Nephron progenitor cell (in vitro differentiated cells): ENCODE measurements around the gene EDDM3A.

Experiments
- DNase-seq: peaks from one replicate; pipeline ENCODE4 v3.0.0; 2021
- H3K27ac Mint-ChIP-seq: 2 replicates; pipeline ENCODE4 v1.8.0; 2021; ENCODE audit warnings: mild to moderate bottlenecking, moderate library complexity, mixed read lengths
- H3K27me3 Mint-ChIP-seq: 2 replicates; pipeline ENCODE4 v1.8.0; 2021; ENCODE audit warnings: mild to moderate bottlenecking, low read depth, mixed read lengths; ENCODE audit not compliant: poor library complexity
- H3K36me3 Mint-ChIP-seq: 2 replicates; pipeline ENCODE4 v1.8.0; 2021; ENCODE audit warnings: low read depth, mixed read lengths
- H3K4me1 Mint-ChIP-seq: 2 replicates; pipeline ENCODE4 v1.8.0; 2021; ENCODE audit warnings: mixed read lengths
- H3K4me3 Mint-ChIP-seq: 2 replicates; pipeline ENCODE4 v1.8.0; 2021; ENCODE audit warnings: mild to moderate bottlenecking, moderate library complexity, mixed read lengths
- H3K9me3 Mint-ChIP-seq: 2 replicates; pipeline ENCODE4 v1.8.0; 2021; ENCODE audit warnings: mild to moderate bottlenecking, moderate library complexity, mixed read lengths
- CTCF ChIP-seq: fragments of 200-600 bp; sonication (generic); IDR thresholded peaks from 2 replicates; pipeline ENCODE4 v1.5.0; 2021; ENCODE audit warnings: antibody characterized with exemption

EDDM3A gene

GRCh38 chr14:20794644-20795369 is 49.1 kb downstream of the EDDM3A start:
- H3K4me3 Mint-ChIP-seq = no peak overlapping the region
- peak overlapping the region; percentile 57 for H3K27ac Mint-ChIP-seq
- no peaks in the 10 kb centered on the region for H3K9me3 Mint-ChIP-seq
- no peak for DNase-seq
- no peaks in the 10 kb centered on the region for H3K36me3 Mint-ChIP-seq
- peaks cover 36% of the 10 kb centered on the region for H3K4me1 Mint-ChIP-seq
- no peaks in the 10 kb centered on the region for H3K27me3 Mint-ChIP-seq
- no peak for TF ChIP-seq CTCF

GRCh38 chr14:20797164-20797563 is 51.5 kb downstream of the EDDM3A start:
- Mint-ChIP-seq H3K27ac (no peak overlapping the region), H3K4me3 (no peak overlapping the region), H3K9me3 (no peaks in the 10 kb centered on the region), H3K4me1 (peaks cover 47% of the 10 kb centered on the region), H3K36me3 (no peaks in the 10 kb centered on the region), H3K27me3 (no peaks in the 10 kb centered on the region)
- no peak for TF ChIP-seq CTCF
- no peak for DNase-seq
